NCI-H187 treated with DMSO at 0.1 percent for 48 hours (cell line): ENCODE measurements around the gene CHST11.
"Not testable (repeated sequence)": the region's sequence is repeated elsewhere in the genome, so short reads cannot be mapped to it uniquely, and the experiment has no call there.

Source experiments
- DNase-seq: peaks from one replicate; lab custom pipeline; 2025; lab: John Stamatoyannopoulos, UW

CHST11 gene

DNA sequence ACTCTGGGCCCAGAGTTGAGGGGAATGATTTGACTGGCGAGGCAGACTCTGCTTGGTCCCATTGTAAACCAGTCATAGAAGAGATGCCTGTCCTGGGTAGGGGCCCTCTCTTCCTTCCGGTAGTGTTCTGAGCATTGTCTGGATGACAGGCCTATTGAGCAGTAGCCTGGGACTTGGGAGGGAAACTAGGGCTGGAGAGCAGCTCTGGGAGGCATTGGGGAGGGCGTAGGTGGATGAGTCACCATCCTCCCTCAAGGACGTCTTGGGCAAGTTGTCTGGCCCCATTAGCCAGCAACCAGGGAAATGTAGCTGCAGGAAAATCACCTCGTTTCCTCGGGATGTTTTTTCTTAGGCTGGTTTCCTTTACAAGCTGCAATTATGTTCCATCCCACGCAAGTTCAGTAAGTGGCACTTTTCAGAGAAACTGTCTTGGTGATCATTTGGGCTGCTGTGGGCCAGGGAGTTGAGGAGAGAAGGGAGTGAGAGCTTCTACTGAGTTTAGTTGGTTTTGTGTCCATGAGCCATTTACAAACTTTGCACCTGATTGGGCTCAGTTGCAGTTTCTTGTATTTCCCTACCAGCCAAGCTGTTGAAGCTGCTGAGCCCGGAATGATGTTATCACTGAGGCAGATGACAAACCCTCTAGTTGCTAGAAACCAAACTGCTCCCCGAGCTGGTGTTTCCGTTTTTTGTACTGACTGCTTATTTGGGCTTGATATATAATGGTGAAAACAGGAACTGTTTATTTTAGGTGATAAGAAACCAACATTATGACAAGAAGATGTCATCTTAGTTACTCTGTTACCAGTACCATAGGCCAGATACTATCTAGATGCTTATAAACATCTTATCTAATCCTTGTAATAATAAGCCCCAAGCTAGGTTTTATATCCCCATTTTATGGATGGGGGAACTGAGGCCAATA is 147.6 kb downstream of the CHST11 start:
- no peak for DNase-seq

DNA sequence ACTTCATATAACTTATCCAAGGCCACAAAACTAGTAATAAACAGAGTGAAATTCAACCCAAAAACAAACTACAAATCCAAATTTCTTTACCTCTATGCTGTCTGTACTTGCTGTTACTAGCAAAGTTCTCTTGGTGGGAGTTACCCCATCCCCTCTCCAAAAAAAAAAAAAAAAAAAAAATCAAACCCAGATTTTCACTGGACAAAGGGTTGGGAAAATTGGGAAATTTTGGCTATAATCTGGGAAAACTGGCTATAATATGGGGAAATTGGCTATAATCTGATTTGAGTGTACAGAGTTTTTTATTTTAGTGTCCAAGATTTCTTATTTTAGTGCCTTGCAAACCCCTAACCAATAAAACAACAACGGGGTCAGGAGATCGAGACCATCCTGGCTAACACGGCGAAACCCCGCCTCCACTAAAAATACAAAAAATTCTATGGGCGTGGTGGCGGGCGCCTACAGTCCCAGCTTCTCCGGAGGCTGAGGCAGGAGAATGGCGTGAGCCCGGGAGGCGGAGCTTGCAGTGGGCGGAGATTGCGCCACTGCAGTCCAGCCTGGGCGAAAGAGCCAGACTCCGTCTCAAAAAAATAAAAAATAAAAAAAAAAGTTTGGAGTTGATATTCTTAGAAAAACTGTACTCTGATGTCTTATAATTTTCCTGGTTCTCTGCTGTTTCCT is 148.4 kb downstream of the CHST11 start:
- DNase-seq: no peak

DNA sequence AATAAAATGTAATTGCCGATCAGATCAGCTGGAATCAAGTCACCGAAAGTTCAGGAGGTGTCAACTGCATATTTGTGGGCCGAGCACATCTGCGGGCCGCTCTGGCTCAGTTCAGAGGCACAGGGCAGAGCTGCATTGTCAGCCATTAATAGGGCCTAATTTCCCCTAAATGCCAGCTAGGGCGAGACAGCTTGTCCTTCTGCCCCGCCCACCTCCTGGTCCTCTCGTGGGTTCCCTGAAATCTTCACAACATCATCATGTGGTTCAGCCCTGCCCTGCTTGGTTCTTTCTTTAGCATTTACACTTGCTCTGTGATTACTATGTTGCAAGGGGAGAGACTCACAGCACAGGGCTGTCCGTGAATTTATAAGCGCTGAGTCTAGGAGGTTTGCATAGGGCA is 148.9 kb downstream of the CHST11 start:
- DNase-seq: no peak

DNA sequence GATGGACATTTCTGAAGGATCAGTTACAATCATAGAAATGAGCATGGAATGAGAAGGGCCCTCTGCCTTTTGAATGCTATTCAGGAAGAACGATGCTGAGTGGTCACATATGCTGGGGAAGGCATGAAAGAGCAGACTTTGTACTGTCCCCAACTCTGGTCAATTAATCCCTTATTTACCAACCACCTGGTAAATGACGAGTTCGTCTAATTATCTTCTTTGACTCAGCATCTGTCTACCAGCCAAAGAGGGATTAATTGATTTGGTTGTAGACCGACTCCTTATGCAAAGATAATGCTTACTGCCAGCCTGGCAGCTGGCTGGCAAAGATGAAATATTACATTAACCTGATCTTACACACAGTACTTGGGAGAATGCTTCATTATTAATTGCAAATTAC is 152.2 kb downstream of the CHST11 start:
- DNase-seq: no peak

DNA sequence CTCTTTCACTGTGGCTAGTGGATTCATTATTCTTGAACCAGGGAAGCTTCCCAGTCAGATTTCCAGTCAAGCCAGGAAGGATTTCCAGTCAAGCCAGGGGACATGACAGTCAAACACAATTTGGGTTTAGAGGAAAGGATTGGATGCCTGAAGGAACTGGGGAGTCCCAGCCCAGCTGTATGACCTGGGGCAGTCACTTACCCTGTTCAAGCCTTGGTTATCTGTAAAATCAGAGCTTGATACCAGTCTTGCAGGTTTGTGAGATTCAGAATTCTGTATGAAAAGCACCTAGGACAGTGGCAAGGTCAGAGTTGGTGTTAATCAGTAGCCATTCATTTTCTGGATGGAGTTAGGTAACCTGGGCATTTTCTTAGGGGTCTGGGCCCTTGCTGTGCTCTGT is 152.7 kb downstream of the CHST11 start:
- DNase-seq: no peak

DNA sequence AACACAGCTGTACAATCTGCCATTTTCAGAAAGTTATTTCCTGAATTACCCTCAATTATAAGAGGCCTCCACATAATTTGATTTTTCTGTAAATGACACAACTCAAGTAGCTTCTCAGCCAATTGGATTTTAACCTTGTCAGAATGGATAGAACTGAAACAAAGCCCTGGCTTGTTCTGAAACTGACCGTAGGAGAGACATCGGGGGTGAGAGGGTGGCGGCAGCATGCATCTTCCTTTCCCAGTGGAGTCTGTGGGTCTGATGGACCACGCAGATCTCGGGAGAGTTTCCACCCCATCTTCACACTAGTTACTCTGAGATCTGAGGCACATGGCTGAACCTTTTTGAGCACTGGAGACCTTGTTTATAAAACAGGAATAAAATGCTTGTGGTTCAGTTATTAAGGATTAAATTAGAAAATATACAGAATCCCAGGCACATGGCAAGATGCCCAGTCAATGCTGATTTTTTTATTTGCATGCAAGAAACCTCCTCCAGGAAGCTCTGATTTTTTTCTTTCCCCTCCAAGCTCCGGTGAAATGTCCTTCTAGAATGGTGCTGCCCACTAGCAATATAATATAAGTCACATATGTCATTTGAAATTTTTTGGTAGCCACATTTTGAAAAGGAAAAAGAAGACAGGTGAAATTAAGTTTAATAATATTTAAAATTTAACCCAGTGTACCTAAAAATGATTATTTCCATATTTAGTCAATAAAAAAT is 153.9 kb downstream of the CHST11 start:
- no peak for DNase-seq

DNA sequence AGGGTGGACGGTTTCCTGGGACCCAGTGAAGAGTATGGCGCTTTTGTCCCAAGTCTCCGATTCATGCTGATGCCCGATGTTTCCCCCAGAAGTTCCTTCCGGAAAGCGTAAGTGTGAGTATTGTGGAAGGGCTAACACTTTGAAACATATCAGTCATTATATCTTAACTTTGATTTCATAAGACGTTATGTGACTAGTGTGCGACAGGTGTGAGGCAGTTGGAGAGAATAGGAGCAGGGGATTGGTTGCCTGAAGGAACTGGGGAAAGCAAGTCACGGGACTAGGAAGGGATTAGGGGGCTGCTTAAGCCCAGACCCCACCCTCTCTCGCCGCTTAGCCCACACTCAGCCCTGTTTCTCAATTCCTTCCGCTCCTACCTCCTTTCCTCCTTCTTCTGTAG is 154.9 kb downstream of the CHST11 start:
- DNase-seq: no peak

DNA sequence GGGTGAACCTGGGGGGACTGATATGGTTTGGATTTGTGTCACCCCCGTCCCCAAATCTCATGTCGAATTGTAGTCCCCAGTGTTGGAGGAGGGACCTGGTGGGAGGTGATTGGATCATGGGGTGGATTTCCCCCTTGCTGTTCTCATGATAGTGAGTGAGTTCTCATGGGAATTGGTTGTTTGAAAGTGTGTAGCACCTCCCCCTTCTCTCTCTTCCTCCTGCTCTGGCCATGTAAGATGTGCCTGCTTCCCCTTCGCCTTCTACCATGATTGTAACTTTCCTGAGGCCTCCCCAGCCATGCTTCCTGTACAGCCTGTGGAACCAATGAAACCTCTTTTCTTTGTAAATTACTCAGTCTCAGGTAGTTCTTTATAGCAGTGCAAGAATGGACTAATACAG is 156.6 kb downstream of the CHST11 start:
- not testable (repeated sequence) for DNase-seq

DNA sequence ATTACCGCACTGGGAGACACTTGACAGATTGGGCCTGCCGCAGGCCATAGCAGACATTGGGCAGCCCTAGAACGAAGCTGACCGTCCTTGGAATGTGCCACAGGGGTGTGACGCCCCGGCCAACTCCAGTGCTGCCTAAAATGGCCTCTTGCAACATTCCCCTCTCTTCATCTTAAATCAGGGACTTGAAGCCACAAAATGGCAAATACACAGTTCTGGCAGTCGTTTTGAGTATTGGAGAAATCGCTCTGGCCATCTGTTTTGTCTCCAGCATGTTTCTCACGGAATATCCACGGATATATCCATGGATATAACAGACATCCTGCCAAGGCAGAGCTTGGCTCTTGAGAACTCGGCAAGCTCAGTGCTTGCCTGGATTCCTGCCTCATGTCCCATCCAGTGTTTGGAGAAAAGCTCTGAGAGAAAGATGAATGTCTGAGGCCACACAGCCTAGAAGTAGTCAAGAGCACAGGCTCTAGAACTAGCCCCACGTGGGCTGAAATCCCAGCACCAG is 158.4 kb downstream of the CHST11 start:
- no peak for DNase-seq

DNA sequence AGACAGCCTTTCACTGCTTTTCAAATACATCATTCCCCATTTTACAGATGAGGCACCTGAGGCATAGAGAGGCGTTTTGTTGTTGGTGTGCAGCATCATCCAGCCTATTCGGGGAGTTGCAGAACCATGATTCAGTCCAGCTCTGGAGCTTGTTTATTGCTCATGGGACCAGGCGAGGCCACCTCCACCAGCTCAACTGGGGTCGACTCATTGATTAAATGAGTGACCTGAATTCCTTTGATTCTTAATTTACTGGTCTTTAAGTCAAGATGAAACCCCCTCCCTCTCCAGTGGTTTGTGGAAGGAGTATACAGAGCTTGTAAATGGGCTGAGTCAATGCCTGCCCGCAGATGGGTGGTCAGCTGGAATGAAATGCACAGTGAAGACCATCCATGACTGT is 161.9 kb downstream of the CHST11 start:
- no peak for DNase-seq

DNA sequence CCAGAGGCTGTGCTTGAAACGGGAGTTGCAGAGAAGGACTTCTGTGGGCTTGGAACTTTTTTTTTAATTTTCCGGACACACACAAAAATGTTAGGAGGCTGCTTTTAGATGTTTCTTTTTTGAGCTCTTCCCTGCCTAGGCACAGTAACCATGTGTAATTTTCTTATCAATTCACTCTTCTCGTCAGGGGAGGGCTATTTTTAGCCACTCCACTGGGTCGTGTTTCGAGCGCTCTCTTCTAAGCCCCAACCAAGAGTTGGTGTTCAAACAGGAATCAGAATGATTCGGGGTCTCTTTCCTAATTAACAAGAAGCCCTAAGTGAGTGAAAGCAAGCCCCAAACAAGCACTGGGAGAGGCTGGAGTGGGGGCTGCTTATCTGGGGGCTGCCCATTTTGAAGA is 162.6 kb downstream of the CHST11 start:
- DNase-seq: no peak

DNA sequence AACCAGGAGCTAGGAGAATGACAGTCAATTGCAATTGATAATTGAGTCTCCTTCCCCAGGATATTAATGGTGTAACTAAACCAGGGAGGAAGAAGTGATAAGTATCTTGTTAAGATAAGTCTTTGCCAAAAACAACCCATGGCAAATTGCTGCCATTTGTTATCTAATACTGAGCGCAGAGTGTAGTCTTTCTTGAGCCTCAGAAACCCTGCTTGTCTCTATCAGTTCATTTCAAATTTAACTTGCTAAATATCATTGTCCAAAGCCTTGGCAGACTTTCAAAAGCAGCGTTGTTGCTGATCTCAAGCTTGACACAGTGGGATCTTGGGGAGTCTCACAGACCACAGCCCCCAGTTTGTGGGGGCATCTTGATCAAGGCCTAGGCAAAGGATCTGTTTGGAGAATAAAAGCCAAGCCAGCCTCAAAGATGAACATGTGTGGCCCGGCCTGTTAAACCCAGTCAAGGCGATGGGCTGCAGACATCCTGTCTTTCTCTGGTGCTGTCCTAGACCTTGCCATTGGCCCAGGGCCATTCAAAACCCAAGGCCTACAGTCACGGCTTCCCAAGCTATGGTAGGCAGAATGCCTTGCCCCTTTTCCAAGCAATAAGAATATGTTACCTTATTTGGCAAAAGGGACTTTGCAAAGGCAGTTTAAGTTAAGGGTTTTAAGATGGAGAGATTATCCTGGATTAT is 164.2 kb downstream of the CHST11 start:
- no peak for DNase-seq

DNA sequence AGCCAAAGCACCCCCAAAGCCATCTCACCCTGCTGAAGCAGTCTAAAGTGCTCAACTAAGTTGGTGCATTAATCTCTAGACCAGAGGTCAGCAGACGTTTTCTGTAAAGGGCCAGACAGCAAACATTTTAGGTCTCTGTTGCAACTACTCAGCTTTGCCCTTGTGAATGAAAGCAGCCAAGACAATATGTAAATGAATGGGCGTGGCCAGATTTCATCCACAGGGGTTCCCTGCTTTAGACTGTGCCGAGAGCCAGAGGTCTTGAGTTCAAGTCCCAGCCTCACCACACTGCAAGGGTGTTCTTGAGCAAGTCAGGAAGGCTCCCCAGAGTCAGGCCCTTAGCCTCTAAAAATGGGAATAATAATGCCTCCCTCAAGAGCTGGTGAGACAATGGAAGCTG is 166.2 kb downstream of the CHST11 start:
- DNase-seq: no peak

DNA sequence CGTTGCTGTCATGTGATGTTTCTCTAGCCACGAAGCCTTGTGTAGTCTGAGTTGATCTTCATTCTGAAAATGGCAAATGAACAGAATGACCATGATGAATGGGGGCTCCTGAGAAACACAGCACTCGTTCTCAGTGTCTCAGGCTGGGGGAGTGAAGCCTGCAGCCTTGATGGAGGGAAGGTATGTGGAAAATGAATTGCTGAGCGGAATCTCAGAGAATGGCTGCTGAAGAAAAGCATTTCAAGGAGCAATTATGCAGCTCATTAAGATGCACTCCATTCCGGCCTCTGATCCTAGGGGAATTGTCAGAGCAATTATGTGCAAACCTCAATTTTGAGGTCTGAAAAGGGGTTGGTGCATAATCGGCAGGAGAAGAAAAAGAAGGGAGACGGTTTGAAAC is 167.1 kb downstream of the CHST11 start:
- peak; percentile 48 for DNase-seq

DNA sequence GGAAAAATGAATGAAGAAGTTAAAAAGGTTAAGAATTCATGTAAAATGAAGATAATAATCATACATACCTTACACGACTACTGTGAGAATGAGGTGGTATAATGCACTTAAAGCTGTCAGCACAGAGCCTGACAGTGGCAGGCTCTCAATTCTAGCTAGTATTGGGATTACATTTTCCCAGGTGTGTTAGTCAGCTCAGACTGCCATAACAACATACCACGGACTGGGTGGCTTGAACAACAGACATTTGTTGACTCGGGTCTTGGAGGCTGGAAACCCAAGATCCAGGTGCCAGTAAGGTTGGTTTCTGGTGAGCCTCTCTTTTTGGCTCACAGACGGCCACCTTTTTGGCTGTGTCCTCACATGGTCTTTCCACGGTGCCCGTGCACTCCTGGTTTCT is 167.8 kb downstream of the CHST11 start:
- no peak for DNase-seq

DNA sequence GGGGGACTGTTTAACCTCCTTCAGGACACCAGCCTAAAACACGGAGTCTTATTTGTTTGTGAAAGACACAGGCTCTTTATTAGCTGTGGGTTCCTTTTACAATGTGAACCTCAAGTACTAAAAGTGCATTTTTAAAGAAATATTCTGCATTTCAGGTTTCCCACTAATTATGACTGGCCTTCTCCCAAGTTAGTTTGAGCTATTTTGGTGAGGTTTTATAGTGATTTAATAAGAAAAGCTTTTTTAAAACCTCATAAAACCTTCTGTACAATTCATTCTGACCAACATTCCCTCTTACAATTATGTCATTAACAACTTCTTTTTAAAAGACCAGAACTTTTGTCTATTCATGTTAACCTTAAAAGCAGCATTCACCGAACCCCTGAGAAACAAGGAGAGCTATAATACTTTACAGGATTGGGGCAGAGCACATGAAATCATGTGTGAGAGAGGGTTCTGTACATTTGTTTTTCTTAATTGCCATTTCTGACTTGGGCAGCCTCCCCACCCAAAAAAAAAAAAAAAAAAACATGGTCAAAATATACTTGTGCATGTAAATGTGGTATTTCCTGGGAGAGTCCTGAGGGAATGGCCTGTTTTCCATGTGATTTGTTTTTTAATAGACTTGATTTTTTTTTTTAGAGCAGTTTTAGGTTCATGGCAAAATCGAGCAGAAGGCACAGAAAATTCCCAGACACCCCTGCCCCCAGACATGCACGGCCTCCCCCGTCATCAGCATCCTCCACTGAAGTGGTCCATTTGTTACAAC is 169.5 kb downstream of the CHST11 start:
- DNase-seq: no peak

DNA sequence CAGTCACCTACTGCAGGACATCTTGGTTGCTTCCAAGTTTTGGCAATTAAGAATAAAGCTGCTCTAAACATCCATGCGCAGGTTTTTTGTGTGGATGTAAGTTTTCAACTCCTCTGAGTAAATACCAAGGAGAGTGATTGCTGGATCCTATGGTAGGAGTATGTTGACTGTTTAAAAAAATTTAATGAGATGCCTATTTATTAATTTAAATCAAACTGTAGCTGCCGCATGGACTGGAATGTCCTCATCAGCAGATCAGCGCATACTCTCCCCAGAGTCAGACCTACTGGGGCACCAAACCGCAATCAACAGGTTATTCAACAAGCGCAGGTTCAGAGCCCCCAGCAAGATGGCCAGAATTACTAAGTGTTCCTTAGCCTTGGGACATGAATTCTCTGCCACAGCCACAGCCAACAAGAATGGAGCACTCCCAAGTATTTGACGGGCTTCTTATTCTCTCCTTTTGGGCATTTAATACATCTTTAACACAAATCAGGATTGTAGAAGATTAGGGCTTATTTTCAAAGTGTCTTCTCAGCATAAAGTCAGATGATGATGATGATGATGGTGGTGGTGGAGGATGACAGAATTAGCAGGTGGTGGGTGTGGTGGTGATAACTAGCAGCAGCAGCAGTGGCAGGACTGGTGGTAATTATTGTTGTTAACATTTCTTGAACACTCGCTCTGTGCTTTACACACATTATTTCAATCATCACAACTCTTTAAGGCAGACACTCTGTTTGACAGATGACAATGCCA is 170.7 kb downstream of the CHST11 start:
- DNase-seq: no peak

DNA sequence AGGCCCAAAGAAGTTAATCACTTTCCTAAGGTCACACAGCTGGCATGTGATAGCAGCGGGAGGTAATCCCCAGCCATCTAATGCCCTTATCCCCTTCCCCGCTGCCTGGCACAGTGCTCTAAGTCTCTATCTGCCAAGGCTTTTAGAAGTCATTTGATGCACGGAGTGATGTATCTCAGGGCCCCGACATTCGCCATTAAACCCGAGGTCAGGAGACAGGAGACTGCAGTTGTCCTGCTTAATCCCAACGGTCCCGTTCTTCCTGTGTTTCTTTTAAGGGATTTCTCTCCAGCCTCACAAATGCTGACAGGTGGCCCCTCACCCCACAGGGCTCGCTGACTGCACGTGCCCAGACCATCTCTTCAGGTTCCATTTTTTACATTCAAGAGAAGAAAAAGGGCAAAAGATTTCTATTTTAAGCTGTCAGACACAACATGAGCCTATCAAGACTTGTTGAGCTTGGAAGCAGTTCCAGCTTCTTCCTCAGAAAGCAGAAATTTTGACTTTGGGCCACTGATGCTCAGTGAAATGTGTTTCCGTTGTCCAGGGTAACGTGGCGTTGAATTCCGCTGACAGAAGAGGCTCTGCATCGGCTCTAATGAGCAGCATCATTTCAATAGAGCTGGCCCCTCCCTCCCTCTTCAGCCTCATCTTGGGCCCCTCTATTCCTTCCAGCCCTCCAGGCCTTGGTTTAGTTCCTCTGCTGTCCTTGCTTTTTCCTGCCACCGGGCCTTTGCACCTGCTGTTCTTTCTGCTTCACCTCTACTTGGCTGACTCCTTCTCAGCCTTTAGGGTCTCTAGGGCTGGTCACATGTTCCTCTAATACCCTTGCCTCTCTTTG is 171.5 kb downstream of the CHST11 start:
- DNase-seq: no peak

DNA sequence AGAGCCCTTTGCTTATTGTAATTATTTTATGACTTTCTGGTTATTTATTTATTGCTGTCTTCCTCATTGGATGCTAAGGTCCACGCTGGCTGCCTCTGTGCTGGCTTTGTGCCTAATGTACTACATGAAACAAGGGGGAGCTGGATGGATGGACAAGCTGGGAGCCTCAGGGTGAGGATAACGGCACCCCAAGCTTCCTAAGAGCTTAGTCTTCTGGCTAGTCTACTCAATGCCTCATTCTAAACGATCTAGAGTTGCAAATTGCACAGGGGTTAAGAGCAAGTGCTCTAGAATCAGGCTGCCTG is 172.0 kb downstream of the CHST11 start:
- no peak for DNase-seq

DNA sequence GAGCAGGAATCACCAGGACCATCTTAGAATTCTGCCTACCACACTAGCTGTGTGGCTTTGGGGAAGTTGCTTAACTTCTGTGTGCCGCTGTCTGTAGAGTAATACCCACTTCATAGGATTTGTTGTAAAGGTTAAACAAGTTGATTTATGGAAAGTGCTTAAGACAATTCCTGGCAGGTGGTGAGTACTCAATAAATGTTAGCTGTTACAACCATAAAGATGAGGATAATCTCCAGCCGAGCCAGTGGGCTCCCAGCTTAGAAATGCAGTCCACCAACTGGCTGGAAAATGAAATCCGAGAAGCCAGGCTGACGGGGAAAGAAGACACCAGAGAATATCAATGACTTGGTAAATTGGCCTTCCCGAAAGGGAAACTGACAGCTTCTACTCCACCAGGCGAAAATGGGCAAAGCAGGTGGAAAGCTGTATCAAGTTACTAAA is 173.5 kb downstream of the CHST11 start:
- peak; percentile 96 for DNase-seq
